Measurements from ENCODE around the gene P2RX1.
A peak's percentile ranks its signal among the peaks of the same experiment; 100 is the strongest.
"Not testable (repeated sequence)": the region's sequence is repeated elsewhere in the genome, so short reads cannot be mapped to it uniquely, and the experiment has no call there.

P2RX1 gene

GRCh38 chr17:3951003-3951402, 34.7 kb upstream of the P2RX1 start:
- DNase-seq: no peak

GRCh38 chr17:3950584-3950983, 34.3 kb upstream of the P2RX1 start:
- DNase-seq: no peak

- DNase-seq: no peak
Observed at GRCh38 chr17:3949418-3949817, 33.2 kb upstream of the P2RX1 start.

GRCh38 chr17:3948551-3948950, 32.3 kb upstream of the P2RX1 start:
- DNase-seq: not testable (repeated sequence)

DNA sequence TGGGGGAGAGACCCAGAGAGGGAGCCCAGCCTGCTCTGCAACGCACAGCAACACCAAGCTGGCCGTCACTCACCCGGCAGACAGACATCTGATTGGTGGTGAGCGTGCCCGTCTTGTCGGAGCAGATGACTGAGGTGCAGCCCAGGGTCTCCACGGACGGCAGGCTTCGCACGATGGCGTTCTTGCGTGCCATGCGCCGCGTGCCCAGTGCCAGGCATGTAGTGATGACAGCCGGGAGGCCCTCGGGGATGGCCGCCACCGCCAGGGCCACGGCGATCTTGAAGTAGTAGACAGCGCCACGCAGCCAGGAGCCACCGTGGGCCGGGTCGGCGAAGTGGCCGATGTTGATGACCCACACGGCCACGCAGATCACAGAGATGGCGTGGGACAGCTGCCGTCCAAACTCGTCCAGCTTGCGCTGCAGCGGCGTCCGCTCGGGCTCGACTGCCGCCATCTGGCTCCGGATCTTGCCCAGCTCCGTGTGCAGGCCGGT, 31.1 kb upstream of the P2RX1 start:
- no peak for DNase-seq

DNA sequence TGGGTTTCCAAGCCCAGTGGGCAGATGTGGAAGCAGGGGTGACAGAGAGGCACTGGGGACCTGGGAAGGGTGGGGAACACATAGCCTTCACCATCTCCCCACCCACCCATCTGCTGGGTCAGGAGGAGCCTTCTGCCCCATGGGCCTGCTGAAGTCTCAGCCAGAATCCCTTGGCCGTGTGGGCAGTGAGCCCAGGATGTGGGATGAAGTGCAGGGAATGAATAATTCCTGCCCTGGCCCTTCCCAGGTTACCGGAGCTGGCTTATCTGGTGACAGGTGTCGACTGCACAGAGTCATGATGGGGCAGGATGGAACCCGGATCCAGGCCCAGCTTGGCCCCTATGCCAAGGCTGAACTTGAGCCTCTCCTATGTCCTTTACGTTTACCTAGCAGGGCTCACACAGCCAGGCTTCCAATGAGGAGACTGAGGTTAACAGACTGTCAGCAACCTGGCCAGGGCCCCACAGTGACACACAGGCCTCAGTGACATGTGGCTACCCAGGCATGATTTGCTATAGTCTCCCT, 30.5 kb upstream of the P2RX1 start:
- no peak for DNase-seq

GRCh38 chr17:3944485-3945388, 28.5 kb upstream of the P2RX1 start:
- no peak for DNase-seq

GRCh38 chr17:3943240-3943891, 27.1 kb upstream of the P2RX1 start:
- no peak for DNase-seq

DNA sequence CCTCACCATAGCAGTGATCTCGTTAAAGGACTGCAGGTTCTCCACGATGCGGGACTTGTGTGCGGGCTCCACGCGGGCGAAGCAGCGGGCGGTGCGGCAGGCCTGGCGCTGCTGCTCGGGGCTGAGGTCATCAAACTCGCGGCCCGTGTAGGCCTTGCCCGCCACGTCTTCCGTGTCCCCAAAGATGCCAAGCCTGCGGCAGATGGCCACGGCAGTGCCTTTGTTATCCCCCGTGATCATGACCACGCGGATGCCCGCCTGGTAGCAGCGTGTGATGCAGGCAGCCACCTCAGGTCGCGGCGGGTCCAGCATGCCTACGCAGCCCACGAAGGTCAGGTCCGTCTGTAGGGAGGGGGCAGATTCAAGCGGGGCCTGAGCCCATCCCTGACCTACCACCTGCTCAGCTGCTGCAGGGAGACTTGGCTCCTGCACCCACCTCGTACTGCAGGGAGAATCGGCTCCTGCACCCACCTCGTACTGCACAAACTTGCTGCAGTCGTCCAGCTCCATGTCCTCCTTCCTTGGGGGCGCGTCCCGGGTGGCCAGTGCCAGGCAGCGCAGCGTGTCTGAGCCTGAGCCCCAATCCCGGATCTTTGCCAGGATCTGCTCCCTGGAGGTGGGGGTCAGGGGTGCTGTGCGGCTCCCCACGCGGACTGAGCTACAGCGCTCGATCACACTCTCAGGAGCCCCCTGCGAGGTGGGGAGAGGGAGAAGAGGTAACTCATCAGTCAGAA, 24.9 kb upstream of the P2RX1 start:
- DNase-seq: no peak

DNA sequence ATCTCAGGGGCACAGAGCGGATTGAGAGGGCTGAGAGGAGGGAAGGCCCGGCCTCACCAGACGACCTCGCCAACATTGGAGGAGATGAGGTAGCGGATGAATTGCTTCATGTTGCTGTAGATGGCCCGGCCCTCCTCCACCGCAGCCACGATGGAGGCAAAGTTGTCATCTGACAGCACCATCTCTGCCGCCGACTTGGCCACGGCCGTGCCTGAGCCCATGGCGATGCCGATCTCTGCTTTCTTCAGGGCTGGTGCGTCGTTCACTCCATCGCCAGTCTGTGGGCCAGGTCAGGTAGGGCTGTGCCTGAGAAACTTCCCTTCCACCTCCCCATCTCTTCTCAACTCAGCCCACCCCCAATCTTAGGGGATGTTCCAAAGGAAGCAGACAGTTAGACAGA, 21.1 kb upstream of the P2RX1 start:
- no peak for DNase-seq

DNA sequence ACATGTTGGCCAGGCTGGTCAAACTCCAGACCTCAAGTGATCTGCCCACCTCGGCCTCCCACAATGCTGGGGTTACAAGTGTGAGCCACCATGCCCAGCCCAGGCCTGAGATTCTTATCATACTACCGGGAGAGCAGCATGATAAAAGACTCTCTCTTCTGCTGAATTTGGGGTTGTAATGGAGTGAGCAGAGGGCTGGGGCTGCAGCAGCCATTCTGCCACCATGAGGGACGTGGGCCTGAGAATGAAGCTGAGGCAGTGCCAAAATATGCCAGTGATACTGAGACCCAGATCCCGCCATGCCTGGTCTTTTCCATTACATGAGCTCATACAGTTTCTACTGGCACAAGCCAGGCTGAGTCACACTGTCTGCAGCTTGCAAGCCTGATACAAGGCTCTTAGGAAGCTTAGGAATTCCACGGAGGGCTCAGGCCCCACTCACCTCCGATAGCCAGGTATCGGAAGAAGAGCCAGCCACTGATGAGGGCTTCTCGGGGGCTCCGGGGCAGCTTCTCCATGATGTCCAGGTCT, 19.6 kb upstream of the P2RX1 start:
- no peak for DNase-seq

DNA sequence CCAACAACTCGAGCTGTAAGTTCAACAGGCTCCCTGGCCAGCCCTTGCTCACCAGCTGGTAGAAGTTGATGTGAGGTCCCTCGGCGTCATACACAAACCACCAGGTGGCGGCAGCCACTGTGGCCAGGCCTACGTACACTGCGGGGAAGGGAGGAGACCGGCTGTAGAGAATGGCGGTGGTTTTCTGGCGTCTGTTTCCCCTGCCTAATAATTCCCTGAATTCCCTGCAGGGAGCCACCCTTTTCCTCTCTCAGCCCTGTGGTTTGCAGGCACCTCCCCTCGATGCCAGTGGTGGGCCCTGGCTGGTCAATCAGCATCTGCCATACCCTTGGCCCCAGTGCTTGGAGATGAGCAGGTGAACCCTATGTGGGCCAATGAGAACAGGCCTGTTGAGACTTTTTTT, 18.9 kb upstream of the P2RX1 start:
- peak; percentile 8 for DNase-seq

DNA sequence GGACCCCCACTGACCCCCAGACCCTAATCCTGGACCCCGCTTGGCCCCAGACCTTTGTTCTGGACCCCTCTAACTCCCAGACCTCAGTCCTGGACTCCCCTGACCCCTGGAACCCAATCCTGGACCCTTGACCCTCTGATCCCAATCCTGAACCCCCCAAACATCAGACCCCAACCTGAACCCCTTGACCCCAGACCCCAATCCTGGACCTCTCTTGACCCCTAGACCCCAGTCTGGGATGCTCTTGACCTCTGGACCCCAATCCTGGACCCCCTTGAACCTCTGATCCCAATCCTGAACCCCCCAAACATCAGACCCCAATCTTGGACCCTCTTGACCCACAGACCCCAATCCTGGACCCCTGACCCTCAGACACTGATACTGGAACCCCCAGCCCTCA, 13.5 kb upstream of the P2RX1 start:
- no peak for DNase-seq

DNA sequence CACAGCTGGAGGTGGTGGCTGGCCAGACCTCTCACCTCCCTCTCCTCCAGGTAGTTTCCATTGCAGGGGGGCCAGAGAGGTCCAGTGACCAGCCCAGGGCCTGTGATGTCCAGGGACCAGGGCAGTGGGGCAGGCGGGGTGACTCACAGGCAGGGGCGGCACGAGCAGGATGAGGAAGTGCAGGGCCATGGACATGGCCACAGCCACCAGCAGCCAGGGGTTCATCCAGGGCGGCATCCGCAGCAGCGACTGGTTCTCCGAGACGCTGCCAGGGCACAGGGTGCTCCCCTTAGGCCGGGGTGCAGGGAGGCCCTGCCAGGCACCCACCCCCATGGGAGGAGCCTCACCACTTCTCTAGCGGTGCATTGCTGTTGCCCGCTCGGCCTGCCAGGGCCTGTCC, 12.9 kb upstream of the P2RX1 start:
- no peak for DNase-seq

DNA sequence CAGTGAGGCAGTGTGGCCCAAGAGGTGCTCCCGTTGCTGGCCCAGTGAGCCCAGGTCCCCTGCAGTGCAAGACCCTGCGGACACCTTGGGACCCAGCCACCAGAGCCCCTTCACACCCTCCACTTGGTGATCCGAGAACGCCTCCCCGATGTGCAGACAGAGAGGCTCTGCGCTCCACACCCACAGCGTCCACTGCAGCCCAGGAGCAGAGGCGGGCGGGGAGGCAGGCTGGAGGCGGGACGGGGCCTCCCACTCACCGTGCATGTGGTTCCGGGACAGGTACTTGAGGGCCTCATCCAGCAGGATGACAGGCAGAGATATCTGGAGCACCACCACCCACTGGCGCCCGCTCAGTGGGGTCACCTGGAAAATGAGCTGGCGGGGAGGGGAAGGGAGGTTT, 12.1 kb upstream of the P2RX1 start:
- no peak for DNase-seq

- no peak for DNase-seq
Observed at GRCh38 chr17:3927628-3928340, 11.5 kb upstream of the P2RX1 start.

DNA sequence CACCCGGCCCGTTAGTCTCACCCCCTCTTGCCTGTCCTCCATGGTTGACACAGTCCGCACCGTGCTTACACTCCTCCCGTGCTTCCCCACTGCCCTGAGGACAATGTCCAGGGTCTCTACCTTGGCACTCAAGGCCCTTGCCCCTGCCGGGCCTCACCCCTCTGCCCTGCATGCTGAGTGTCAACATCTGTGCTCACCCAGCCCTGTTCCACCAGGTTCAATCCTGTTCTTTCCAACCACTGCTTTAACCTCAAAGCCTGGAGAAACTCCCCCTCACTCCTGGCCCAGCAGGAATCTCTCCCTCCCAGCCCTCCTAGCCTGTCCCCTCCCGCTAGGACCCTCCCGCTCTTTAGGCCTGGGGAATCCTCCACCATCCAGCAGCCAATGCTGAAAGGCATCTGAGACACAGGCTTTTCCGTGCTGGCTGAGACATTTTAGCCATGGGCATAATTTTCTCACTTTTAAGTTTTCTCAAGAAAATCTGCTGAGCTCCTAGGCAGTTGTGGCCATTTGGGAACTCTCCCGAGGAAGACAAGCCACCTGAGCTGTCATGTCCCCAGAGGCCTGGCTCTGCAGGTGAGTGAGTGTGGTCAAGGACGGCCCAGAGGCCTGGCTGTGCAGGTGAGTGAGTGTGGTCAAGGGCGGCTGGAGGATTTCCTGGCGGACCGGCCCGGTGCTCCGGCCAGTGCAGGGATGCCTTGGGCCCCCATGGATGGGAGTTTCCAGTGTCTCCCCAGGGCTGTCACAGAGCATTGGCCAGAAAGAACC, 10.8 kb upstream of the P2RX1 start:
- no peak for DNase-seq

DNA sequence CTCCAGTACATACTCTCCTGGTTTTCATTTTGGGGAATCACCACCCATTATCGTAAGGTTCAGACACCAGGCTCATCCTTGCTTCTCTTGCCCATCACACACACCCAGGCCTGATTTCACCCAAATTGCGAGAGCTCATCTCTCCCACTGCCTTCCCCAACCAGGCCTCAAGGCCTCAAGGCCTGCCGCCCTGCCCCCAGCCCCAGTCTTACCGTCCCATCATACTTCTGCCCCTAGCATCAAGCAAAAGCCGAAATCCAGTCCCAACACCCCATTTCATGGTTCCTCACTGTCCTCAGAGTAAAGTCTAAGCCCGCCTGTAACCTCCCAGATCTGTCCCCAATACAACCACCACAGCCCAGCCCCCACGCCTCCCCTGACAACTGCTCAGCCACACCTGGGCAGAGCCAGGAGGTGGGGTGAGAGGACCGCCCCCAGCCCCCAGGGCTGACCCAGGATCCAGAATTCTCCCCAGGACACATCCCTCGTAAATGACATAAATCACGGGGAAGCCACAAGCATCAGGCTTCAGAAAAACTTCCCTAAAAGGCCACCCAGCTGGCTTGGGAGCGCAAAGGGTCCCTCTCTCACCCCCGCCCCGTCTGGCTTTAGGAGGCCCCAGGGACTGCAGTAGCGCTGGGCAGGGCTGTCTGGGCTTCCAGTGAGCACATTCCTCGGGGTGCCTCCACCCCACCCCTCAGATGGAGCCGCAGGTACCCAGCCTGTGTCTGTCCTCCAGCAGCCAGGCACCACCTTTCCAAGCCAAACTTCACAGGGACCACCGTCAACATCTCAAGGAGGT, 9.6 kb upstream of the P2RX1 start:
- no peak for DNase-seq

DNA sequence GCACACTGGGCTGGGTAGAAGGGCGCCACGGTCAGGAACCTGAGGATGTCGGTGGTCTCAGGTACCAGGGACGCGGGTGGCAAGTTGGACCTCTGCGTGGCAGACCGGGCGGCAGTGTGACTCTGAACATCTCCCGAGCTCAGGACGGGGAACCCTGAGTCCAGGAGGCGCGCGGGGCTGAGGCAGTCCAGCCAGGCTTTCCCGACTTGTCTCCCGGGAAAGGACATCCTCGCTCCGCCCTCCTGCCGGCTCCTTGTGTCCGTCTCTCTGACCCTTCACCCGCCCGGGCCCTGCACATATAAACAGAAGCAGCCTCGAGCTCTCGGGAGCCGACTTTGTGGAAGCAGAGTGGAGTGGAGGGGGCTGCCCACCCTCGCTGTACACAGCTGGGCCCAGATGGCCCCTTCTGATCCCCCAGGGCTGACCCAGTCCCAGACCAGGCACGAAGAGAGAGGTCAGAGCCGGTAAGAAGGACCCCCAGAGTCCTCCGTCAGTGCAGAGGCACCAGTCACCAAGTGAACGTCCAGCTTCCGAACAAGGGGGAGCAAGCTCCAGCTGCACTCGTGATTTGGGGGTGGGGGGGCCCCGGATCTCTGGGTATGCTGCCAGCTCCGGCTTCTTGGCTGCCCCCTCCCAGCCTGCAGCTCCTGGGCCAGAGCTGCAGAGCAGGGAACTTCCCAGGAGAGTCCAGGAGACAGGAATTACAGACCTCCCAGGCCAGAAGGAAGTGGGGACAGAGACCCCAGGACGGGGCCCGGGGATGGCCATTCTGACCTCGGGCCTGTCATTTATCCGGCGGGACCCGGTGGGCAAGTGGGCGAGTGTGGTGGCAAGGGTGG, 8.5 kb upstream of the P2RX1 start:
- no peak for DNase-seq
